Mammary epithelial cell (primary cell): Measurements from ENCODE around the gene COL11A1.

ENCODE experiments used
- CTCF ChIP-seq, 2 donors: IDR thresholded peaks in 1 of 2; conservative IDR thresholded peaks in 1 of 2; 2 replicates each; pipeline ENCODE4 v1.5.1; 2011 to 2012; ENCODE audit warnings: inconsistent platforms in 2 of 2, low read length in 2 of 2, mild to moderate bottlenecking in 2 of 2, control low read depth in 1 of 2, low read depth in 1 of 2; ENCODE audit not compliant: insufficient read depth in 1 of 2; ENCODE audit errors: extremely low read depth in 1 of 2
- EZH2 ChIP-seq: IDR thresholded peaks from 2 replicates; pipeline ENCODE4 v1.6.1; 2012; ENCODE audit warnings: low read length, inconsistent platforms, borderline replicate concordance

GRCh38 chr1:103063921-103064320, 44.4 kb downstream of the COL11A1 start:
- TF ChIP-seq CTCF (conservative IDR thresholded peaks at IDR 0.05 in 1 of 2, IDR thresholded peaks at IDR 0.05 in 1 of 2; ENCODE audit: extremely low read depth in 1 of 2, insufficient read depth in 1 of 2, low read depth in 1 of 2, low read length in 2 of 2) (no peak), EZH2 (no peak)
